Panc1 (cell line): ENCODE results near the gene CLCF1. TPM values are rescaled to one million over a fixed set of nuclear protein-coding genes. Genes with fewer than 3 reads are reported as not detected.

Experiments
- ATAC-seq: fragments of 200-7000 bp; cut with Tn5 transposase; 2 replicates; pipeline ENCODE4 v1.9.1; 2020; ENCODE audit warnings: mild to moderate bottlenecking, moderate library complexity
- BruUV-seq: library from RNA; stranded (reverse); fragments of 400-500 nt; replicated peaks from 2 replicates; lab custom pipeline; 2021; lab: Mats Ljungman, UMichigan
- CTCF ChIA-PET: fragments of 300-600 bp; sonication (Branson Sonifier 250); formaldehyde crosslinking; loops from one replicate; lab custom pipeline; 2022; ENCODE audit warnings: antibody characterized with exemption; lab: Charles Lee
- POLR2A ChIA-PET: fragments of 300-600 bp; sonication (Branson Sonifier 250); formaldehyde crosslinking; loops from one replicate; lab custom pipeline; 2022; ENCODE audit warnings: antibody characterized with exemption; lab: Charles Lee
- DNase-seq: peaks from one replicate; pipeline ENCODE4 v3.0.0-alpha.2; 2010; ENCODE audit warnings: low read depth, low spot score
- H3K27ac ChIP-seq: 2 replicates; pipeline ENCODE4 v1.5.1; 2011; ENCODE audit warnings: mild to moderate bottlenecking, low read length, inconsistent platforms
- H3K27me3 ChIP-seq: fragments of 200-500 bp; sonication (Bioruptor generic); 2 replicates; pipeline ENCODE4 v1.6.0; 2014; ENCODE audit warnings: low read length, inconsistent platforms; ENCODE audit not compliant: control insufficient read depth, insufficient read depth
- H3K36me3 ChIP-seq: fragments of 200-500 bp; sonication (Bioruptor generic); 2 replicates; pipeline ENCODE4 v1.5.1; 2014; ENCODE audit warnings: inconsistent platforms, mild to moderate bottlenecking, low read length, moderate library complexity; ENCODE audit not compliant: control insufficient read depth, insufficient read depth
- H3K4me1 ChIP-seq: 2 replicates; pipeline ENCODE4 v1.5.1; 2011; ENCODE audit warnings: inconsistent platforms, mild to moderate bottlenecking, low read length, moderate library complexity; ENCODE audit not compliant: control insufficient read depth, insufficient read depth
- H3K4me3 ChIP-seq, 2 experiments: 2 replicates each; pipeline ENCODE4 v1.5.1; 2011 to 2012; ENCODE audit warnings: low read depth in 2 of 2, low read length in 2 of 2, mild to moderate bottlenecking in 2 of 2, inconsistent platforms in 1 of 2, moderate library complexity in 1 of 2
- H3K9me3 ChIP-seq: fragments of 200-500 bp; sonication (Bioruptor generic); 2 replicates; pipeline ENCODE4 v1.5.1; 2014; ENCODE audit warnings: low read depth, mild to moderate bottlenecking, inconsistent platforms, low read length, moderate library complexity; ENCODE audit not compliant: control insufficient read depth, insufficient read depth
- POLR2AphosphoS5 ChIP-seq: IDR thresholded peaks from 2 replicates; pipeline ENCODE4 v1.6.1; 2012; ENCODE audit warnings: mild to moderate bottlenecking, low read depth, low read length, moderate library complexity
- SIN3A ChIP-seq: IDR thresholded peaks from 2 replicates; pipeline ENCODE4 v1.6.1; 2012; ENCODE audit warnings: low read depth, mild to moderate bottlenecking, low read length, moderate library complexity, borderline replicate concordance; ENCODE audit not compliant: insufficient read depth
- TCF7L2 ChIP-seq: IDR thresholded peaks from 2 replicates; pipeline ENCODE4 v1.6.1; 2011; ENCODE audit warnings: mild to moderate bottlenecking, low read depth, low read length, inconsistent platforms
- in situ Hi-C: cut with HindIII; loops from 2 replicates; pipeline ENCODE4 v1.10.0; 2016; ENCODE audit warnings: low sequenced_read_pairs, low pct_unique_long_range_greater_than_20kb
- intact Hi-C: fragments of 100-400 bp; cut with micrococcal nuclease; formaldehyde crosslinking; loops from one replicate; pipeline ENCODE4 v1.10.0; 2022; ENCODE audit not compliant: unreplicated experiment
- total RNA-seq: library from RNA; stranded (reverse); gene quantifications from one replicate; pipeline ENCODE4 v1.2.1, GENCODE V29; 2021; ENCODE audit not compliant: unreplicated experiment
- TF ChIP-seq, protein P1 (sequence below): fragments of 450-650 bp; IDR thresholded peaks from 2 replicates; pipeline ENCODE4 v1.5.1; 2017; ENCODE audit warnings: mild to moderate bottlenecking
- TF ChIP-seq, protein P2 (sequence below), 2 experiments: IDR thresholded peaks; 2 replicates each; pipeline ENCODE4 v1.6.1; 2011 to 2012; ENCODE audit warnings: low read depth in 2 of 2, control low read depth in 1 of 2, low read length in 1 of 2, mild to moderate bottlenecking in 1 of 2, moderate library complexity in 1 of 2; ENCODE audit not compliant: insufficient read depth in 1 of 2

The CLCF1 gene
- total RNA-seq, 1 experiment from 2014 or later: 9.3 TPM

DNA sequence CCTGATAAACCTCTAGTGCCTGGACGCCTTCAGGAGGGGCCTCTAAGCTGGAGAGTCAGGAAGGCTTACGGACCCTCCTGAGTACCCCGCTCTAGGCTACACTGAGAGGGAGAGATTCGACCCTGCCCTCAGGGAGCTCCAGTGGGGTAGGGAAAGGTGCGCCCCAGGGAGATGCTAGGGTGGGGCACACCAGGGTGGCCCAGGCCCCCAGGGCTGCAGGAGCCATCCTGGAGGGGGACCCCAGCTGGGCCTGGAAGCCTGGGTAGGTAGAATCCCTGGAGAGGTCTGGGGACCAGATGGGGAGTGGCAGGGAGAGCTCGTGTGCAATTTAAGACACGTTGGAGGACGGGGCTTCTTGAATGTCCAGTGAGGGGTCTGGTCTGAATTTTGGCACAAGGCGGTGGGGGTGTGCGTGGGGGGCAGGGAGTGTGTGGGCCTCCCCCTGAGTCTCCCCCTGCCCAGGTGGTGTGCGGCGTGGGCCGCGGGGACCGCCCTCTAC is 46.8 kb upstream of the CLCF1 start:
- Histone ChIP-seq H3K9me3 (no peaks in the 10 kb centered on the region), H3K27me3 (no peaks in the 10 kb centered on the region), H3K4me1 (peaks cover 47% of the 10 kb centered on the region), H3K36me3 (no peaks in the 10 kb centered on the region), H3K4me3 (peak overlapping the region; percentile 36 to 54), H3K27ac (peak overlapping the region; percentile 63)
- intact Hi-C loops: no loop called here
- ATAC-seq (no peak), DNase-seq (no peak)
- ChIA-PET POLR2A (interaction anchor here (0.6 kb wide), 1 partner anchor 18 kb away, joined by 7 read pairs; the partner anchor contains the start of gene PPP1CA), CTCF (interaction anchor here (1.2 kb wide), 1 partner anchor 19 kb away, joined by 3 read pairs; no protein-coding TSS in a partner anchor)
- BruUV-seq: no TSS peak
- in situ Hi-C loops: no loop called here
- TF ChIP-seq, protein P1, sequence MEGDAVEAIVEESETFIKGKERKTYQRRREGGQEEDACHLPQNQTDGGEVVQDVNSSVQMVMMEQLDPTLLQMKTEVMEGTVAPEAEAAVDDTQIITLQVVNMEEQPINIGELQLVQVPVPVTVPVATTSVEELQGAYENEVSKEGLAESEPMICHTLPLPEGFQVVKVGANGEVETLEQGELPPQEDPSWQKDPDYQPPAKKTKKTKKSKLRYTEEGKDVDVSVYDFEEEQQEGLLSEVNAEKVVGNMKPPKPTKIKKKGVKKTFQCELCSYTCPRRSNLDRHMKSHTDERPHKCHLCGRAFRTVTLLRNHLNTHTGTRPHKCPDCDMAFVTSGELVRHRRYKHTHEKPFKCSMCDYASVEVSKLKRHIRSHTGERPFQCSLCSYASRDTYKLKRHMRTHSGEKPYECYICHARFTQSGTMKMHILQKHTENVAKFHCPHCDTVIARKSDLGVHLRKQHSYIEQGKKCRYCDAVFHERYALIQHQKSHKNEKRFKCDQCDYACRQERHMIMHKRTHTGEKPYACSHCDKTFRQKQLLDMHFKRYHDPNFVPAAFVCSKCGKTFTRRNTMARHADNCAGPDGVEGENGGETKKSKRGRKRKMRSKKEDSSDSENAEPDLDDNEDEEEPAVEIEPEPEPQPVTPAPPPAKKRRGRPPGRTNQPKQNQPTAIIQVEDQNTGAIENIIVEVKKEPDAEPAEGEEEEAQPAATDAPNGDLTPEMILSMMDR: no peak
- TF ChIP-seq POLR2AphosphoS5 (no peak), TCF7L2 (no peak), SIN3A (no peak)

DNA sequence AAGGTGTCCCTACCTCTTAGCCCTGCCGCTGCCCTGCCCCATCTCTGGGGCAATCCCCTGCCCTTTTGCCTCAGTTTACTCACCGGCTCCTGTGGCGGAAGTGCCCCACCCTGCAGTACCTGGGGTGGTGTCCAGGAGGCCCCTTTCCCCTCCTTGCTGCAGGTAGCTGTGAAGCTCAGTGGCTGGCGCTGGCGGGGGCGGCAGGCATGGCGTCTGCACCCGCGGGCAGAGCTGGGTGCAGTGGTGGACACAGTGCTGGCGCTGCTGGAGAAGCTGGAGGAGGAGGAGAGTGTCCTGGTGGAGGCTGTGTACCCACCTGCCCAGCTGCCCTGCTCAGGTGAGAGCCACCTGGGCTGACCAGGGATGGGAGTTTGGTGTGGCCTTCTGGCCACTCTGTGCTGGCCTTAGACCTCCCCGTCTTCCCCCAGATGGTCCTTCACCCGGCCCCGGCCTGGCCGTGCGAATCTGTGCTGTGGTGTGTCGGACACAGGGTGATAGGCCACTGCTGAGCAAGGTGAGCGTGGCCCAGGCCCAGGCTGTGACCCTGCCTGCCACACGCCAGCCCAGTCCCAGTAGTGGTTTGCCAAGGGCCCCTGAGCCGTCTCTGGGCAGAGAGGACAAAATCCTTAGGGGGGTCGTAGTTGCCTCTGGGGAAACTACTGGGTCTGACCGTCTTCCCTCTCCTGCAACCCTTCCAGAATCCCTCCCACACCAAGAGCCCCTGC is 46.1 kb upstream of the CLCF1 start:
- H3K27ac ChIP-seq: peak overlapping the region; percentile 63
- no peak for DNase-seq
- TF ChIP-seq SIN3A: no peak
- TF ChIP-seq, protein P2, sequence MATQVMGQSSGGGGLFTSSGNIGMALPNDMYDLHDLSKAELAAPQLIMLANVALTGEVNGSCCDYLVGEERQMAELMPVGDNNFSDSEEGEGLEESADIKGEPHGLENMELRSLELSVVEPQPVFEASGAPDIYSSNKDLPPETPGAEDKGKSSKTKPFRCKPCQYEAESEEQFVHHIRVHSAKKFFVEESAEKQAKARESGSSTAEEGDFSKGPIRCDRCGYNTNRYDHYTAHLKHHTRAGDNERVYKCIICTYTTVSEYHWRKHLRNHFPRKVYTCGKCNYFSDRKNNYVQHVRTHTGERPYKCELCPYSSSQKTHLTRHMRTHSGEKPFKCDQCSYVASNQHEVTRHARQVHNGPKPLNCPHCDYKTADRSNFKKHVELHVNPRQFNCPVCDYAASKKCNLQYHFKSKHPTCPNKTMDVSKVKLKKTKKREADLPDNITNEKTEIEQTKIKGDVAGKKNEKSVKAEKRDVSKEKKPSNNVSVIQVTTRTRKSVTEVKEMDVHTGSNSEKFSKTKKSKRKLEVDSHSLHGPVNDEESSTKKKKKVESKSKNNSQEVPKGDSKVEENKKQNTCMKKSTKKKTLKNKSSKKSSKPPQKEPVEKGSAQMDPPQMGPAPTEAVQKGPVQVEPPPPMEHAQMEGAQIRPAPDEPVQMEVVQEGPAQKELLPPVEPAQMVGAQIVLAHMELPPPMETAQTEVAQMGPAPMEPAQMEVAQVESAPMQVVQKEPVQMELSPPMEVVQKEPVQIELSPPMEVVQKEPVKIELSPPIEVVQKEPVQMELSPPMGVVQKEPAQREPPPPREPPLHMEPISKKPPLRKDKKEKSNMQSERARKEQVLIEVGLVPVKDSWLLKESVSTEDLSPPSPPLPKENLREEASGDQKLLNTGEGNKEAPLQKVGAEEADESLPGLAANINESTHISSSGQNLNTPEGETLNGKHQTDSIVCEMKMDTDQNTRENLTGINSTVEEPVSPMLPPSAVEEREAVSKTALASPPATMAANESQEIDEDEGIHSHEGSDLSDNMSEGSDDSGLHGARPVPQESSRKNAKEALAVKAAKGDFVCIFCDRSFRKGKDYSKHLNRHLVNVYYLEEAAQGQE (IDR thresholded peaks at IDR 0.05; ENCODE audit: insufficient read depth in 1 of 2, low read depth in 2 of 2, low read length in 1 of 2): no peak
- TF ChIP-seq POLR2AphosphoS5: no peak
- TF ChIP-seq, protein P1: no peak
- ChIA-PET CTCF (interaction anchor here (0.6 to 1.5 kb wide), 2 partner anchors 13 to 71 kb away, joined by 3 to 4 read pairs; no protein-coding TSS in a partner anchor), POLR2A (no interaction called here)
- H3K36me3 ChIP-seq: no peaks in the 10 kb centered on the region
- no peaks in the 10 kb centered on the region for H3K9me3 ChIP-seq
- H3K4me3 ChIP-seq: no peak overlapping the region
- BruUV-seq: no TSS peak
- peaks cover 49% of the 10 kb centered on the region for H3K4me1 ChIP-seq
- no peak for ATAC-seq
- no peaks in the 10 kb centered on the region for H3K27me3 ChIP-seq
- in situ Hi-C loops: no loop called here
- intact Hi-C loops: no loop called here
